ENCODE measurements around the gene CIPC.

CIPC gene

DNA sequence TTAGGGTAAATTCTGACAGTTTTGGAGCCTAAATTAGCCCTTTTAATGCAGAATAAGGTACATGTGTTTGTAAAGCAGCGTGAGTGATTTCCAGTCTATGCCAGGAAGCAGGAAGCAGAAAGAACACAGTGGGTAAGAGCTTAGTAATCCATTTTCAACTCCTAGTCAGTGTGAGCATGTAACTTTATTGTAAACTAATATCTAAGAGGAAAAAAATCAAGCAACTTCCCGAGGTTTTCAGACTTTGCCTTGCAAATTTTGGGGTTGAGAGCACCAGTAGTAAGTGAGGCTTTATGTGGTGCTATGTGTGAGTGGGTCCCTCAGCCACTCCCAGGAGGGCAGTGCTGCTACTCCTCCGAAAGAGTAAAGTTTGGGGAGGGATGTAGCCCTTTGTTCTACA lies 2.9 kb downstream of the CIPC start:
- Histone ChIP-seq H3K27me3 (ENCODE audit: insufficient read depth, poor library complexity, severe bottlenecking) (no peaks in the 10 kb centered on the region), H3K4me3 (replicated peaks; ENCODE audit: insufficient read depth, low read length) (no peak overlapping the region), H3K27ac (replicated peaks) (no peak overlapping the region)
- TF ChIP-seq GABPA (IDR thresholded peaks at IDR 0.05; ENCODE audit: low read depth) (no peak), CTCF (IDR thresholded peaks at IDR 0.05; ENCODE audit: insufficient read depth, low read length) (no peak), POLR2AphosphoS5 (IDR thresholded peaks at IDR 0.05; ENCODE audit: low read depth) (no peak), SPI1 (IDR thresholded peaks at IDR 0.05; ENCODE audit: borderline replicate concordance, low read depth) (no peak)
- TF ChIP-seq, protein P1, sequence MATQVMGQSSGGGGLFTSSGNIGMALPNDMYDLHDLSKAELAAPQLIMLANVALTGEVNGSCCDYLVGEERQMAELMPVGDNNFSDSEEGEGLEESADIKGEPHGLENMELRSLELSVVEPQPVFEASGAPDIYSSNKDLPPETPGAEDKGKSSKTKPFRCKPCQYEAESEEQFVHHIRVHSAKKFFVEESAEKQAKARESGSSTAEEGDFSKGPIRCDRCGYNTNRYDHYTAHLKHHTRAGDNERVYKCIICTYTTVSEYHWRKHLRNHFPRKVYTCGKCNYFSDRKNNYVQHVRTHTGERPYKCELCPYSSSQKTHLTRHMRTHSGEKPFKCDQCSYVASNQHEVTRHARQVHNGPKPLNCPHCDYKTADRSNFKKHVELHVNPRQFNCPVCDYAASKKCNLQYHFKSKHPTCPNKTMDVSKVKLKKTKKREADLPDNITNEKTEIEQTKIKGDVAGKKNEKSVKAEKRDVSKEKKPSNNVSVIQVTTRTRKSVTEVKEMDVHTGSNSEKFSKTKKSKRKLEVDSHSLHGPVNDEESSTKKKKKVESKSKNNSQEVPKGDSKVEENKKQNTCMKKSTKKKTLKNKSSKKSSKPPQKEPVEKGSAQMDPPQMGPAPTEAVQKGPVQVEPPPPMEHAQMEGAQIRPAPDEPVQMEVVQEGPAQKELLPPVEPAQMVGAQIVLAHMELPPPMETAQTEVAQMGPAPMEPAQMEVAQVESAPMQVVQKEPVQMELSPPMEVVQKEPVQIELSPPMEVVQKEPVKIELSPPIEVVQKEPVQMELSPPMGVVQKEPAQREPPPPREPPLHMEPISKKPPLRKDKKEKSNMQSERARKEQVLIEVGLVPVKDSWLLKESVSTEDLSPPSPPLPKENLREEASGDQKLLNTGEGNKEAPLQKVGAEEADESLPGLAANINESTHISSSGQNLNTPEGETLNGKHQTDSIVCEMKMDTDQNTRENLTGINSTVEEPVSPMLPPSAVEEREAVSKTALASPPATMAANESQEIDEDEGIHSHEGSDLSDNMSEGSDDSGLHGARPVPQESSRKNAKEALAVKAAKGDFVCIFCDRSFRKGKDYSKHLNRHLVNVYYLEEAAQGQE (IDR thresholded peaks at IDR 0.05; ENCODE audit: insufficient replicate concordance, low read depth), result no peak
- no peak for DNase-seq (ENCODE audit: low read depth in 1 of 2, low spot score in 1 of 2)

- TF ChIP-seq GABPA (IDR thresholded peaks at IDR 0.05; ENCODE audit: low read depth) (no peak), POLR2AphosphoS5 (IDR thresholded peaks at IDR 0.05; ENCODE audit: low read depth) (no peak), SPI1 (IDR thresholded peaks at IDR 0.05; ENCODE audit: borderline replicate concordance, low read depth) (no peak), CTCF (IDR thresholded peaks at IDR 0.05; ENCODE audit: insufficient read depth, low read length) (no peak)
- TF ChIP-seq, protein P1 (IDR thresholded peaks at IDR 0.05; ENCODE audit: insufficient replicate concordance, low read depth), result no peak
- Histone ChIP-seq H3K27me3 (ENCODE audit: insufficient read depth, poor library complexity, severe bottlenecking) (no peaks in the 10 kb centered on the region), H3K27ac (replicated peaks) (no peak overlapping the region), H3K4me3 (replicated peaks; ENCODE audit: insufficient read depth, low read length) (no peak overlapping the region)
- no peak for DNase-seq (ENCODE audit: low read depth in 1 of 2, low spot score in 1 of 2)
Measured at GRCh38 chr14:77102154-77102553, 4.1 kb downstream of the CIPC start.

GRCh38 chr14:77103475-77103874 lies 5.4 kb downstream of the CIPC start:
- TF ChIP-seq SPI1 (IDR thresholded peaks at IDR 0.05; ENCODE audit: borderline replicate concordance, low read depth) (no peak), CTCF (IDR thresholded peaks at IDR 0.05; ENCODE audit: insufficient read depth, low read length) (no peak), POLR2AphosphoS5 (IDR thresholded peaks at IDR 0.05; ENCODE audit: low read depth) (no peak), GABPA (IDR thresholded peaks at IDR 0.05; ENCODE audit: low read depth) (no peak)
- TF ChIP-seq, protein P1 (IDR thresholded peaks at IDR 0.05; ENCODE audit: insufficient replicate concordance, low read depth), result no peak
- no peak for DNase-seq (ENCODE audit: low read depth in 1 of 2, low spot score in 1 of 2)
- H3K27ac ChIP-seq (replicated peaks), result no peak overlapping the region
- H3K4me3 ChIP-seq (replicated peaks; ENCODE audit: insufficient read depth, low read length), result no peak overlapping the region
- no peaks in the 10 kb centered on the region for H3K27me3 ChIP-seq (ENCODE audit: insufficient read depth, poor library complexity, severe bottlenecking)

Data from HL-60 (cell line).